Activated T-cell treated with anti-CD3 and anti-CD28 coated beads, Interleukin-2, amount 50 U/mL, for 1 hour (primary cell): ENCODE results near the gene CEMIP.
"Not testable (repeated sequence)": the region's sequence is repeated elsewhere in the genome, so short reads cannot be mapped to it uniquely, and the experiment has no call there.

Experiments
- DNase-seq: peaks from one replicate; pipeline ENCODE4 v3.0.0-alpha.2; 2020

Gene CEMIP

GRCh38 chr15:80934761-80935221 is 155.6 kb downstream of the CEMIP start:
- DNase-seq, result no peak

GRCh38 chr15:80936288-80937078 is 157.3 kb downstream of the CEMIP start:
- no peak for DNase-seq

GRCh38 chr15:80937718-80938117 is 158.5 kb downstream of the CEMIP start:
- DNase-seq, result no peak

- no peak for DNase-seq
These were observed 160.0 kb downstream of the CEMIP start for GRCh38 chr15:80939216-80939615.

GRCh38 chr15:80940331-80940730 is 161.2 kb downstream of the CEMIP start:
- no peak for DNase-seq

DNA sequence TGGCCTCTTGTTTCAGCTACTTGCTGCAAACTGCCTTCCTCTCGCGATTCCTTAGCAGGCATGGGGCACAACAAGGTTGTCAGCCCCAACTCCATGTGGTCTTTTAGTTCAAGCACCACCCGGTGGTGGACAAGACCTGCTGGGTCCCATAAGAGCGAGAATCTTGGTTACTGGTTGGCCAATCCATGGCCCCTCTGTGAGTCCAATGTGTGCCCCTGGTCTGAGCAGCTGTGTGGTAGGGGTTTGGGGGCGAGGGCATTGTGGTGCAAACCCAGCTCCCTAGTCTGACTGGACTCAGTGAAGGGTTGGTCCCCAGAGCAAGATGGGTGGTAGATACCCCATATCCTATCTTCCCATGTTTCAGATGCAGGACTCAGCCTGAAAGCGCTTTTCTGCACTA is 161.7 kb downstream of the CEMIP start:
- no peak for DNase-seq

GRCh38 chr15:80942266-80942665 is 163.1 kb downstream of the CEMIP start:
- DNase-seq, result no peak

GRCh38 chr15:80942746-80943565 is 163.8 kb downstream of the CEMIP start:
- DNase-seq, result no peak

DNA sequence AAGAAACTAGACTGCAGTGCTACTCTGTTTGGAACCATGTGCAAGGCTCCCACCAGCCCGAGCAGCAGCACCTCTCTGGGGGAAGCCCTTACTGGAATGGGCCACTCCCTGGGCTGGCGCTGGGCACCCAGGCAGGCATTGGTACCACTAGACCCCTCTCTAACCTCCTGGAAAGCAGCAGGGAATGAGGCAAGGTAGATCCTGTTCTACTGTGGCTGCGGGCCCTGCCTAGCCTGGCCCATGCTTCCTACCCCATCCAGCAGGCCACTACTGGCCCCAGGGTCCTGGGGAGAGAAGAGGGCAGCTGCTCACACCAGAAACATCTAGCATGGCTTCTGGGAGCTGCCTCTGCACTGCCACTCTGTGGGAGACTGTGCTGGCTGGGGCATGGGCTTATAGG is 165.6 kb downstream of the CEMIP start:
- DNase-seq, result no peak

- DNase-seq, result no peak
These were observed 166.4 kb downstream of the CEMIP start for GRCh38 chr15:80945605-80946004.

DNA sequence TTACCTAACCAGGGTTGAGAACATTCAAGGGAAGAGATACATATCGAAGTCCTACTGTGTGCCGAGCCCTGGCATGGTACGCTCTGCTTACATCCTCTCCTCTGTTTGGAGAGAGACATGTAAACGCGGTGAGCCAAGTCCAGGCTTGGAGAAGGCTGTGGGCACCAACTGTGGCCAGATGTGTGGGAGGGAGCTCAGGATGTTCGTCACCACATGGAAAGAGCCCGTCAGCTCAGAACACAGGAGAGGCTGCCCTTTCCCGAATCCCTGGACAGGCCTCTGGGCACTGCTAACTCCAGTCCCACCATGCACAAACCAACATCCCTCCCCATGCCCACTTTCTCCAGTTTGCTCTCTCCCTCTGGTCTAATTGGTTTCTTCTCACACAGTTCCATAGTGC is 167.4 kb downstream of the CEMIP start:
- no peak for DNase-seq

- no peak for DNase-seq
These were observed 169.6 kb downstream of the CEMIP start for GRCh38 chr15:80948651-80949292.

DNA sequence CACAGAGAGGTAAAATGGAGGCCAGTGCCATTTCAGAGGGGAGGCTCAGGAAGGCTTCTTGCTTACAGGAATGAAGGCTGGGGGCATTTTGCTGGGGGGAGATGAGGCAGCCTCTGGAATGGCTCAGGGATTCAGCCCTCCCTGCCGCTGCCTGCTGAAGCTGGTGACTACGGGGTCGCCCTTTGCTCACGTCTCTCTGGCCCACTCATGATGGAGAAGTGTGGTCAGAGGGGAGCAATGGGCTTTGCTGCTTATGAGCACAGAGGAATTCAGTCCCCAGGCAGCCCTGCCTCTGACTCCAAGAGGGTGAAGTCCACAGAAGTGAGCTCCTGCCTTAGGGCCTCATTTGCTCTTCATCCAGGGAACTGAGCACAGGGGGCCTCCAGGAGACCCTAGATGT is 170.6 kb downstream of the CEMIP start:
- no peak for DNase-seq

DNA sequence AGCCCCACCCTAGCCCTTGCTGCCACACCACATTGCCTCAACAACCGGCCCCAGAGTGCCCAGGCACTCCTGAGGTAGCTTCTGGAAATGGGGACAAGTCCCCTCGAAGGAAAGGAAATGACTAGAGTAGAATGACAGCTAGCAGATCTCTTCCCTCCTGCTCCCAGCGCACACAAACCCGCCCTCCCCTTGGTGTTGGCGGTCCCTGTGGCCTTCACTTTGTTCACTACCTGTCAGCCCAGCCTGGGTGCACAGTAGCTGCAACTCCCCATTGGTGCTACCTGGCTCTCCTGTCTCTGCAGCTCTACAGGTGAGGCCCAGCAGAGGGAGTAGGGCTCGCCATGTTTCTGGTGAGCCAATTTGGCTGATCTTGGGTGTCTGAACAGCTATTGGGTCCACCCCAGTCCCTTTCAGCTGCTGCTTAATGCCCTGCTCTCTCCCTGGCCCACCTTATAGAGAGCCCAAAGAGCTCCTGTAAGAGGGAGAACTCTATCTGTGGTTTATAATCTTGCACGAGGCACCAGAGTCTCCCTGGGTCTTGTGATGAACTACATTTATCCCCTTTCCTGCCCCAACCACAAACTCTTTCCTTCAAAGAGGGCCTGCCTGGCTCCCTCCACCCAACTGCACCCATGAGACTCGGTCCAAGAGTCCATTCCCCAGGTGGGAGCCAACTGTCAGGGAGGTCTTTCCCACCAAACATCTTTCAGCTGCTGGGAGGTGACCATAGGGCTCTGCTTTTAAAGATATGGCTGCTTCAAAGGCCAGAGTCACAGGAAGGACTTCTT is 171.3 kb downstream of the CEMIP start:
- no peak for DNase-seq

DNA sequence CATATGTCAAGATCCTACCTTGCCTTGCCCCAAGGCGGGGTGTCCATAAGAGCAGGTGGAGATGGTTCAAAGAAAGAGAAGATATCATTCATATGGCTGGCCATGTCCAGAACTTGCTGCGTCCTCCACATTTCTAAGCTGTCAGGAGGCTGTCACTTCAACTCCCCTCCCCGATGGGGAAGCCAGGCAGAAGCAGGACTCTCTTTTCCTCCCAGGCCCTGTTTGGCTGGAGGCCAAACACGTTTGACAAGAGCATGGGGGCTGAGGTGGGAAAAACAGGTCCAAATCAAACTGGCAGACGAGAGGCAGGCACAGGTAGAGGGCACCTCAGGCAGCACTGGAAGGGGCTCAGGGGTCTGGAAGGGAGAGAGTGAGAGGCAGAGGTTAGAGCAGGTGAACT is 172.8 kb downstream of the CEMIP start:
- DNase-seq, result no peak

DNA sequence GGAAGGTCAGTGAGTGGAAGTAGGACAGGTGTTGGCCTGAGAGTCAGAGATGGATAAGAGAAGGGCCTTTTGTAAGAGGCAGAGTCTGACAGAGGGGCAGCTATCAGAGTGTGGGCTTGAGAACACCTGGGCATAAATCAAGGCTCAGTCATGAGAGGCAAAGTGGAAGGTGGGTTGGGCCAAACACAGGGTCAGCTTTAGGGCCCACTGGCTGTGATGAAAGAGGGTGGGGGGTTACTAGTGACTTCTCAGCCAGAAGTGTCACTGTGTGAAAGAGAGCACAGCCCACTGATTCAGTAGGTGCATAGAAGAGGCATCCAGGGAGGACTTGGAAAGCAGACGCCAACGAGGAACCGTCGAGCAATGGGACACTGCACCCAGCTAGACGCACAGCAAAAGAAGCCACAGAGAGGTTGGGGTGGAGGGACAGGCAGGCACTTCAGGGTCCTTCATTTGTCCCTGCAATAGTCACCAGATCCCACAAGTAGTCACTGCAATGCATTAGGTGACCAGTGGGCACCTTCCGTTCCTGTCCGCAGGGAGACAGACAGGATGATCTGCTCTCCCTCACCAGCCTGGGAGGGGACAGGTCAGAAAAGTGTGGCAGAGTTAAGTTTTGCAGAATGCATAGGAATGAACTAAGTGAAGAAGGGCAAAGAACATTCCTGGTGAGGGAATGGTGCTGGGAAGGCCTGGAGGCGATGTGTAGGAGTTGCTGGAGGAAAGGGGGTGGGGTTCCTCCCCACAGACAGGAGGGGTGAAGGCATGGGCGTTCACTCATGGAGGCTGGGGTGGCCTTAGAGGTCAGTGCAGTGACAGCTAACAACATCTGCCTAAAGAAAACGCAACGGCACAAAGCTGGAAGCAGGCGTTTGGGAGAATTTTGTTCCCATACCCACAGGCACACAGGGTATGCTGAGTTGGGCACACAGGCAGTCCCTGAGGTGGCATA is 174.1 kb downstream of the CEMIP start:
- DNase-seq, result no peak

DNA sequence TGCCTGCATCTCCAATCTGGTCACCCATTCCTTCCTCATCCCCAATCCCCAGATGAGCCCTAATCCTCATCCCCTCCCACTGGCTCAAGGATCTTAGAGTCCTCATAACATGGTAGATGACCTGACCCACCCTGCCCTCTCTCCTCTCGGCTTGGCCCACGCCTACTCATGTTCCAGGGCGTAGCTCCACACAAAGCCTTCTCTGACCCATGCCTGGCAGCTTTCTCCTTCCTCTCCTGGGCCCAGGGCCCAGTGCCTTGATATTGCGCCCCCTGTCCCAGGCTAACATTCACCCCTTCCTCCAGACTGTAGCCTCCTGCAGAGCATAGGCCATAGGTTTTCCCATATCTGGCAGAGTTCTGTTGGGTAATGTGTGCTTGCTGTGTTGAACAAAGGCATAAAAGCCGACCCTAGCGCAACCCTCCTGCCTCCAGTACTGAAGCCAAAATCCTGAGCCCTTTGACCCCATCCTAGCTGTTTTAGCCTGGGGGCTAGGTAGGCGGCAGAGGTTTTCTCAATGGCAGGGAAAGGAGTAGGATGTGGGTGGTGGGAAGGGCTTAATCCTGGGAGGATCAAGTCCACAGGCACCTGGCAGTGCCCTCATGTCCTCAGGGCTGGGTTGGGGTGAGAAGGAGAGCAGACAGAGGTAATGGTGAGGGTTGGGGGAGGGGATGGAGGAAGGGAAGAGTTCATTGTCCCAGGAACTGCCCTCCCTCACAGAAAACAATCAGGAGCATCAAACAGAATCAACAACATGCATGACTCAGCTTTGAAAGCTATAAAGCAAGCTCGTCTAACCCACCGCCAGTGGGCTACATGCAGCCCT is 175.0 kb downstream of the CEMIP start:
- no peak for DNase-seq

DNA sequence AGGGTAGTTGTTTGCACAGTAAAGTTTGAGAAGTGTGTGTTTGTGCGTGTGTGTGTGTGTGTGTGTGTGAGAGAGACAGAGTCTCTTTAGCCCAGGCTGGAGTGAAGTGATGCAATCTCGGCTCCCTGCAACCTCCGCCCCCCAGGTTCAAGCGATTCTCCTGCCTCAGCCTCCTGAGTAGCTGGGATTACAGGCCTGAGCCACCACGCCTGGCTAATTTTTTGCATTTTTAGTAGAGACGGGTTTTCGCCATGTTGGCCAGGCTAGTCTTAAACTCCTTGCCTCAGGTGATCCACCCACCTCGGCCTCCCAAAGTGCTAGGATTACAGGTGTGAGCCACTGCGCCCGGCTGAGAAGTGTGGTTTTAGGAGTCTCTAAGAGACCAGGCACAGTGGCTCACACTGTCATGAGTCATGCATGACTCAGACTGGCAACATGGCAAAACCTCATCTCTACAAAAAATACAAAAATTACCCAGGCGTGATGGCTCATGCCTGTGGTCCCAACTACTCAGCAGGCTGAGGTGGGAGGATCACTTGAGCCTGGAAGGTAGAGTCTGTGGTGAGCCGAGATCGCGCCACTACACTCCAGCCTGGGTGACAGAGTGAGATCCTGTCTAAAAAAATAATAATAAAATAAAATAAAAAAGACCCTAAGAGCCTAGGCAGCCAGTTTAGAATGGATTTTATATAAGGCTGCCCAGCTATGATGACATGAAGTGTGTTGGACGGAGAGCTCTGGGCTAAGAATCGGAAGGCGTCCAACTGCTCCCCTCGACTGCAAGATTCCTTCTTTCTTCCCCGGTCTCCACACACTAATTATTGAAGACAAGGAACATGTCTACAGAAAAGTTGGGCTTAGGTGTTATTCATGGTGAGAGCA is 176.6 kb downstream of the CEMIP start:
- DNase-seq, result not testable (repeated sequence)

- no peak for DNase-seq
These were observed 178.4 kb downstream of the CEMIP start for GRCh38 chr15:80957556-80957955.

DNA sequence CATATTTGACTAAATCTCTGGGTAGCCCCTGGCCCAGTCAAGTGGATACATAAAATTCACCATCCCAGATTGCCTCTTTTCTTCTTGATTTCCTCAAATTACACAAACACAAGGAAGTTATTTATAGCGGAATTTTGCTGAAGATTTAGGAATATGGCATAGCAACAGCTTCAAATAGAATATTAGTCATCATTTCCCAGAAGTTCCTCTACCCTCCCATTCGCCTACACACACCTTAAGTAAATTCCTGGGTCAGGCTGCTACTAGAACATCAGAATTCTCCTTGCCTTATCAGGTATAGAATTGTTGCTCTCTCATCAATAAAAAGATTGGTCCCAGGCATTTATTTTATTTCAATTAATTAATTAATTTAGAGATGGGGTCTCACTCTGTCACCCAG is 178.8 kb downstream of the CEMIP start:
- no peak for DNase-seq
